Neural cell (in vitro differentiated cells): ENCODE measurements around the gene CDK1.

ENCODE experiments used
- EP300 ChIP-seq: fragments of 450-650 bp; conservative IDR thresholded peaks from 2 replicates; pipeline ENCODE4 v1.6.1; 2014; ENCODE audit warnings: antibody characterized with exemption, mild to moderate bottlenecking, moderate library complexity; ENCODE audit not compliant: poor library complexity, severe bottlenecking
- EZH2 ChIP-seq: fragments of 200-600, 300-800 bp; shearing (Covaris generic), sonication (generic); IDR thresholded peaks from 2 replicates; pipeline ENCODE4 v1.6.1; 2014; ENCODE audit warnings: antibody characterized with exemption, low read length, borderline replicate concordance, mild to moderate bottlenecking; ENCODE audit not compliant: insufficient read depth, poor library complexity, severe bottlenecking
- POLR2AphosphoS5 ChIP-seq: IDR thresholded peaks from 2 replicates; pipeline ENCODE4 v1.6.1; 2012
- SMC3 ChIP-seq: fragments of 450-650 bp; conservative IDR thresholded peaks from 2 replicates; pipeline ENCODE4 v1.6.1; 2014; ENCODE audit warnings: antibody characterized with exemption, mild to moderate bottlenecking, moderate library complexity; ENCODE audit not compliant: poor library complexity
- TF ChIP-seq, protein P1 (sequence below): fragments of 450-650 bp; IDR thresholded peaks from 2 replicates; pipeline ENCODE4 v1.5.1; 2014; ENCODE audit warnings: antibody characterized with exemption, mild to moderate bottlenecking, moderate library complexity; ENCODE audit not compliant: poor library complexity, severe bottlenecking
- TF ChIP-seq, protein P2 (sequence below): IDR thresholded peaks from 2 replicates; pipeline ENCODE4 v1.6.1; 2012; ENCODE audit warnings: borderline replicate concordance

DNA sequence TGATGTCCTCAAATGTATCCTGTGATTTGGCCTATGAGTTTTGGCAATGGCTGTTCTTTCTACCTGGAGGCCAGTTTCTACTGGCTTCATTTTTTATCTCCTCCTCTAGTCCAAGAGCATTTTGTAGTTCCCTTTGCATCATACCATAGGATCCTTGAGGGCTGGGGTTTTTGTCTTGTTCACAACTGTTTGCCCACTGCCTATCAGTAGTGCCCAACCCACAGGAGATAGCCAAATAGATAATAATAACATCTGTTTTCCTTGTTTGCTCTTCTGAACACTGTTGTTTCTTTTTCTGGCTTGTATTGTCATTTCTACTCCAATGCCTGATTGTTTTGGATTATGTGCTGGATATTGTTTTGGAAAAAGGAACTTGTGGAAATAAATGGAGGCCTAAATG, 3.4 kb downstream of the CDK1 start:
- TF ChIP-seq, protein P1, sequence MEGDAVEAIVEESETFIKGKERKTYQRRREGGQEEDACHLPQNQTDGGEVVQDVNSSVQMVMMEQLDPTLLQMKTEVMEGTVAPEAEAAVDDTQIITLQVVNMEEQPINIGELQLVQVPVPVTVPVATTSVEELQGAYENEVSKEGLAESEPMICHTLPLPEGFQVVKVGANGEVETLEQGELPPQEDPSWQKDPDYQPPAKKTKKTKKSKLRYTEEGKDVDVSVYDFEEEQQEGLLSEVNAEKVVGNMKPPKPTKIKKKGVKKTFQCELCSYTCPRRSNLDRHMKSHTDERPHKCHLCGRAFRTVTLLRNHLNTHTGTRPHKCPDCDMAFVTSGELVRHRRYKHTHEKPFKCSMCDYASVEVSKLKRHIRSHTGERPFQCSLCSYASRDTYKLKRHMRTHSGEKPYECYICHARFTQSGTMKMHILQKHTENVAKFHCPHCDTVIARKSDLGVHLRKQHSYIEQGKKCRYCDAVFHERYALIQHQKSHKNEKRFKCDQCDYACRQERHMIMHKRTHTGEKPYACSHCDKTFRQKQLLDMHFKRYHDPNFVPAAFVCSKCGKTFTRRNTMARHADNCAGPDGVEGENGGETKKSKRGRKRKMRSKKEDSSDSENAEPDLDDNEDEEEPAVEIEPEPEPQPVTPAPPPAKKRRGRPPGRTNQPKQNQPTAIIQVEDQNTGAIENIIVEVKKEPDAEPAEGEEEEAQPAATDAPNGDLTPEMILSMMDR, result no peak
- no peak for TF ChIP-seq EP300
- TF ChIP-seq SMC3, result no peak
- TF ChIP-seq EZH2, result no peak
- TF ChIP-seq, protein P2, sequence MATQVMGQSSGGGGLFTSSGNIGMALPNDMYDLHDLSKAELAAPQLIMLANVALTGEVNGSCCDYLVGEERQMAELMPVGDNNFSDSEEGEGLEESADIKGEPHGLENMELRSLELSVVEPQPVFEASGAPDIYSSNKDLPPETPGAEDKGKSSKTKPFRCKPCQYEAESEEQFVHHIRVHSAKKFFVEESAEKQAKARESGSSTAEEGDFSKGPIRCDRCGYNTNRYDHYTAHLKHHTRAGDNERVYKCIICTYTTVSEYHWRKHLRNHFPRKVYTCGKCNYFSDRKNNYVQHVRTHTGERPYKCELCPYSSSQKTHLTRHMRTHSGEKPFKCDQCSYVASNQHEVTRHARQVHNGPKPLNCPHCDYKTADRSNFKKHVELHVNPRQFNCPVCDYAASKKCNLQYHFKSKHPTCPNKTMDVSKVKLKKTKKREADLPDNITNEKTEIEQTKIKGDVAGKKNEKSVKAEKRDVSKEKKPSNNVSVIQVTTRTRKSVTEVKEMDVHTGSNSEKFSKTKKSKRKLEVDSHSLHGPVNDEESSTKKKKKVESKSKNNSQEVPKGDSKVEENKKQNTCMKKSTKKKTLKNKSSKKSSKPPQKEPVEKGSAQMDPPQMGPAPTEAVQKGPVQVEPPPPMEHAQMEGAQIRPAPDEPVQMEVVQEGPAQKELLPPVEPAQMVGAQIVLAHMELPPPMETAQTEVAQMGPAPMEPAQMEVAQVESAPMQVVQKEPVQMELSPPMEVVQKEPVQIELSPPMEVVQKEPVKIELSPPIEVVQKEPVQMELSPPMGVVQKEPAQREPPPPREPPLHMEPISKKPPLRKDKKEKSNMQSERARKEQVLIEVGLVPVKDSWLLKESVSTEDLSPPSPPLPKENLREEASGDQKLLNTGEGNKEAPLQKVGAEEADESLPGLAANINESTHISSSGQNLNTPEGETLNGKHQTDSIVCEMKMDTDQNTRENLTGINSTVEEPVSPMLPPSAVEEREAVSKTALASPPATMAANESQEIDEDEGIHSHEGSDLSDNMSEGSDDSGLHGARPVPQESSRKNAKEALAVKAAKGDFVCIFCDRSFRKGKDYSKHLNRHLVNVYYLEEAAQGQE, result no peak
- no peak for TF ChIP-seq POLR2AphosphoS5
